ENCODE results near the gene KRT23. TPM values are rescaled to one million over a fixed set of nuclear protein-coding genes. Genes with fewer than 3 reads are reported as not detected.

The KRT23 gene
- total and polyA plus RNA-seq, 2 of the 13 experiments (the other 11 are each of a cell fraction or from before 2014, with no cell fraction given), result 24.7 to 51.1 TPM

DNA sequence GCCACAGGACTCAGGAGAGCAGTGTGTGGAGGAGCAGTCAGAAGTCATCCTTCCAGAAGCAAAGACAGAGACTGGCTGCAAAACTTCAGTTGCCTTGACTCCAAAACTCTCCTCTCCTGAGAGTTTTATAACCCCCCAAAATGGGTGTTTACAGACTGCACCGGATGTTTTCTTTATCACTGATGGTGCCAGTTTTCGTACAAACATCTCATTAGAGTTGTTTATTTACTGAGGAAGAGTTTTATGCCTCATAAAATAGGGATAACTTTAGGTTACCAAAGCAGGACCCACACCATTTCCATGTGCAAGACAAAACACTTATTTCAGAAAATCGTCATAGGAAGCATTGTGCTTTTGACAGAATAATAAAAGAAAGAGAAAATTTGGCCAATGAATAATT lies 46.8 kb upstream of the KRT23 start, which contains the start of gene KRT40 (continued):
- TF ChIP-seq FOSL1 (CRISPR knock-in tag; IDR thresholded peaks at IDR 0.05; ENCODE audit: borderline replicate concordance) (no peak), ZNF746 (CRISPR knock-in tag; IDR thresholded peaks at IDR 0.05) (no peak), ZNF766 (CRISPR knock-in tag; IDR thresholded peaks at IDR 0.05; ENCODE audit: borderline replicate concordance) (no peak), ZNF709 (CRISPR knock-in tag; IDR thresholded peaks at IDR 0.05) (no peak), TBP (CRISPR knock-in tag; IDR thresholded peaks at IDR 0.05) (no peak), ZMAT3 (CRISPR knock-in tag; conservative IDR thresholded peaks at IDR 0.05) (no peak), ZFP36L1 (CRISPR knock-in tag; IDR thresholded peaks at IDR 0.05) (no peak), ZNF335 (CRISPR knock-in tag; IDR thresholded peaks at IDR 0.05) (no peak)
- TF ChIP-seq, protein P1, sequence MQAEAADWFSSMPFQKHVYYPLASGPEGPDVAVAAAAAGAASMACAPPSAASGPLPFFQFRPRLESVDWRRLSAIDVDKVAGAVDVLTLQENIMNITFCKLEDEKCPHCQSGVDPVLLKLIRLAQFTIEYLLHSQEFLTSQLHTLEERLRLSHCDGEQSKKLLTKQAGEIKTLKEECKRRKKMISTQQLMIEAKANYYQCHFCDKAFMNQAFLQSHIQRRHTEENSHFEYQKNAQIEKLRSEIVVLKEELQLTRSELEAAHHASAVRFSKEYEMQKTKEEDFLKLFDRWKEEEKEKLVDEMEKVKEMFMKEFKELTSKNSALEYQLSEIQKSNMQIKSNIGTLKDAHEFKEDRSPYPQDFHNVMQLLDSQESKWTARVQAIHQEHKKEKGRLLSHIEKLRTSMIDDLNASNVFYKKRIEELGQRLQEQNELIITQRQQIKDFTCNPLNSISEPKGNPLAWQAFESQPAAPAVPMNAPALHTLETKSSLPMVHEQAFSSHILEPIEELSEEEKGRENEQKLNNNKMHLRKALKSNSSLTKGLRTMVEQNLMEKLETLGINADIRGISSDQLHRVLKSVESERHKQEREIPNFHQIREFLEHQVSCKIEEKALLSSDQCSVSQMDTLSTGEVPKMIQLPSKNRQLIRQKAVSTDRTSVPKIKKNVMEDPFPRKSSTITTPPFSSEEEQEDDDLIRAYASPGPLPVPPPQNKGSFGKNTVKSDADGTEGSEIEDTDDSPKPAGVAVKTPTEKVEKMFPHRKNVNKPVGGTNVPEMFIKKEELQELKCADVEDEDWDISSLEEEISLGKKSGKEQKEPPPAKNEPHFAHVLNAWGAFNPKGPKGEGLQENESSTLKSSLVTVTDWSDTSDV (CRISPR knock-in tag; IDR thresholded peaks at IDR 0.05), result no peak

DNA sequence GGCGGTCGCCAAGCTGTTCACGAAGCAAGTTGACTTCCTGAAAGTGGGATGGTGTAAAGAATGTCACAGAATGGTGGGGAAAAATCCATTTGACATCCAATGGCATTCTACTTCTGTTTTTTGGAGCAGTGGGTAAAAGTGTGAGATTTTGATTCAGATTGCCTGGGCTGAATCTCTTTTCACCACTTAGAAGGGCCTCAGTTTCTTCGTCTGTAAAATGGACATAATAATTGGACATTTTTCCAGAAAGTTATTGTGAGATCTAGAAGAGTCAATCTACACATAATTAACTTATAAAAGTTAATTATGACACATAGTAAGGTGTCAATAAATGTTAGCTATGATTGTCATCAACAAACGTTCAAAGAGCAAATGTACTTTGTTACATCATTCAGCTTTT lies 43.7 kb upstream of the KRT23 start:
- CTCF ChIA-PET (ENCODE audit: low intra/inter-chr PET ratio, low total read pairs), result no interaction called here
- POLR2A ChIA-PET, result no interaction called here
- WGBS (ENCODE audit: low lambda C conversion rate), result 47% methylated on average over 5 of the region's 5 CpGs

More for the DNA sequence above, 43.7 kb upstream of the KRT23 start:
- no peak overlapping the region for H3K4me3 ChIP-seq (replicated peaks in 1 of 3; ENCODE audit: insufficient read depth in 1 of 3, low read depth in 2 of 3, low read length in 3 of 3)
- no peaks in the 10 kb centered on the region for H4K20me1 ChIP-seq (ENCODE audit: insufficient read depth, low read length)
- DNase-seq (ENCODE audit: low spot score) (no peak), FAIRE-seq (no peak), ATAC-seq (no peak)
- H3K9ac ChIP-seq (ENCODE audit: insufficient read depth, low read depth, low read length), result no peak overlapping the region
- H3K27me3 ChIP-seq (ENCODE audit: control insufficient read depth in 1 of 2, insufficient read depth in 2 of 2, low read length in 2 of 2), result no peaks in the 10 kb centered on the region
- no TSS peak for BruUV-seq (replicated peaks)
- no peaks in the 10 kb centered on the region for H3K79me2 ChIP-seq (ENCODE audit: insufficient read depth, low read length)
- in situ Hi-C loops (cut with HindIII; ENCODE audit: extremely low pct_ligation_motif_present, low pct_unique_long_range_greater_than_20kb), result no loop called here
- H3K4me1 ChIP-seq (ENCODE audit: insufficient read depth, low read length), result peaks cover 6% of the 10 kb centered on the region; the same call in 1 of the 2 replicates
- H3K4me2 ChIP-seq (ENCODE audit: low read depth, low read length), result 0 out of 2 replicates have a peak overlapping the region, but pooled peaks have one; percentile 3
- H3K36me3 ChIP-seq (replicated peaks in 1 of 2; ENCODE audit: control insufficient read depth in 1 of 2, insufficient read depth in 2 of 2, low read length in 2 of 2), result no peaks in the 10 kb centered on the region
- no peaks in the 10 kb centered on the region for H3K9me3 ChIP-seq (ENCODE audit: low read length)
- intact Hi-C loops (cut with micrococcal nuclease; ENCODE audit: unreplicated experiment), result no loop called here
- TF ChIP-seq CHD4 (IDR thresholded peaks at IDR 0.05; ENCODE audit: borderline replicate concordance, low read length) (peak; percentile 24; the same call in 1 of the 2 replicates), CENPX (CRISPR knock-in tag; IDR thresholded peaks at IDR 0.05) (no peak), ZNF629 (CRISPR knock-in tag; conservative IDR thresholded peaks at IDR 0.05) (peak; percentile 54)
- H3K27ac ChIP-seq (ENCODE audit: extremely low read length, insufficient read depth, low read length), result no peak overlapping the region
- H2AFZ ChIP-seq (ENCODE audit: low read length), result no peak overlapping the region
